CD14-positive monocyte (primary cell): ENCODE data around the gene APOBEC3H. TPM values are rescaled to one million over a fixed set of nuclear protein-coding genes. Genes with fewer than 3 reads are reported as not detected.

Experiments used
- DNase-seq, 3 donors: peaks; one replicate each; pipeline ENCODE4 v3.0.0-alpha.2; 2011 to 2022
- H2AFZ ChIP-seq: 2 replicates; pipeline ENCODE4 v1.6.0; 2012; ENCODE audit warnings: mild to moderate bottlenecking, low read depth, low read length, inconsistent platforms; ENCODE audit not compliant: insufficient read depth, poor library complexity, severe bottlenecking
- H3K27ac ChIP-seq, 2 donors: 1 replicate in 1 of 2; 2 replicates in 1 of 2; pipeline ENCODE4 v1.5.1; 2012 to 2013; ENCODE audit warnings: low read length in 2 of 2, control low read depth in 1 of 2, inconsistent platforms in 1 of 2, low read depth in 1 of 2, mild to moderate bottlenecking in 1 of 2
- H3K27me3 ChIP-seq, 2 donors: one replicate each; pipeline versions ENCODE4 v1.6.0 to v1.6.1; 2011 to 2013; ENCODE audit warnings: low read length in 2 of 2; ENCODE audit not compliant: control insufficient read depth in 2 of 2, insufficient read depth in 2 of 2
- H3K36me3 ChIP-seq, 2 donors: replicated peaks in 1 of 2; 1 replicate in 1 of 2; 2 replicates in 1 of 2; pipeline versions ENCODE4 v1.5.1 to v1.6.1; 2012 to 2013; ENCODE audit warnings: low read length in 2 of 2, control low read depth in 1 of 2, inconsistent platforms in 1 of 2, mild to moderate bottlenecking in 1 of 2; ENCODE audit not compliant: insufficient read depth in 2 of 2, control insufficient read depth in 1 of 2
- H3K4me1 ChIP-seq, 2 donors: 1 replicate in 1 of 2; 2 replicates in 1 of 2; pipeline versions ENCODE4 v1.5.1 to v1.6.1; 2012 to 2013; ENCODE audit warnings: low read length in 2 of 2, control low read depth in 1 of 2, inconsistent platforms in 1 of 2, mild to moderate bottlenecking in 1 of 2, moderate library complexity in 1 of 2; ENCODE audit not compliant: insufficient read depth in 2 of 2, control insufficient read depth in 1 of 2
- H3K4me2 ChIP-seq: replicated peaks from 2 replicates; pipeline ENCODE3; 2012; ENCODE audit warnings: low read length, moderate library complexity, mild to moderate bottlenecking; ENCODE audit not compliant: poor library complexity, severe bottlenecking; ENCODE audit errors: extremely low read depth
- H3K4me3 ChIP-seq, 3 experiments: fragments of 200-600 bp in 1 of 3; sonication (generic) in 1 of 3; replicated peaks in 1 of 3; 1 replicate in 2 of 3; 2 replicates in 1 of 3; pipeline ENCODE4 v1.5.1; 2011 to 2013; ENCODE audit warnings: low read length in 3 of 3, mild to moderate bottlenecking in 3 of 3, control low read depth in 2 of 3, low read depth in 2 of 3, inconsistent platforms in 1 of 3, moderate library complexity in 1 of 3
- H3K79me2 ChIP-seq: 2 replicates; pipeline ENCODE4 v1.6.0; 2012; ENCODE audit warnings: mild to moderate bottlenecking, control low read depth, inconsistent platforms, low read length, moderate library complexity; ENCODE audit not compliant: insufficient read depth
- H3K9ac ChIP-seq: 2 replicates; pipeline ENCODE4 v1.6.0; 2017; ENCODE audit warnings: low read length, mild to moderate bottlenecking; ENCODE audit not compliant: insufficient read depth, poor library complexity, severe bottlenecking
- H3K9me3 ChIP-seq, 2 donors: replicated peaks in 1 of 2; 1 replicate in 1 of 2; 2 replicates in 1 of 2; pipeline versions ENCODE4 v1.5.1 to v1.6.1; 2012 to 2013; ENCODE audit warnings: low read length in 2 of 2, control low read depth in 1 of 2; ENCODE audit not compliant: control insufficient read depth in 1 of 2, insufficient read depth in 1 of 2
- H4K20me1 ChIP-seq: 2 replicates; pipeline ENCODE4 v1.6.0; 2012; ENCODE audit warnings: mild to moderate bottlenecking, low read length, control low read depth, moderate library complexity; ENCODE audit not compliant: insufficient read depth
- H3K27ac Mint-ChIP-seq, 7 donors: one replicate each; pipeline ENCODE4 v1.8.0; 2020; ENCODE audit warnings: mild to moderate bottlenecking in 7 of 7, mixed read lengths in 7 of 7, moderate library complexity in 6 of 7, inconsistent platforms in 2 of 7
- H3K27me3 Mint-ChIP-seq, 3 donors: one replicate each; pipeline ENCODE4 v1.8.0; 2021 to 2022; ENCODE audit warnings: low read depth in 3 of 3, mild to moderate bottlenecking in 3 of 3, mixed read lengths in 3 of 3, moderate library complexity in 3 of 3, inconsistent platforms in 1 of 3
- H3K36me3 Mint-ChIP-seq, 2 donors: one replicate each; pipeline ENCODE4 v1.8.0; 2020; ENCODE audit warnings: mixed read lengths in 2 of 2, inconsistent platforms in 1 of 2, mild to moderate bottlenecking in 1 of 2
- H3K4me1 Mint-ChIP-seq: one replicate; pipeline ENCODE4 v1.8.0; 2020; ENCODE audit warnings: mild to moderate bottlenecking, mixed read lengths
- H3K4me3 Mint-ChIP-seq, 2 donors: one replicate each; pipeline ENCODE4 v1.8.0; 2020; ENCODE audit warnings: mild to moderate bottlenecking in 2 of 2, mixed read lengths in 2 of 2, moderate library complexity in 1 of 2
- H3K9me3 Mint-ChIP-seq, 7 donors: one replicate each; pipeline ENCODE4 v1.8.0; 2020 to 2022; ENCODE audit warnings: mixed read lengths in 7 of 7, mild to moderate bottlenecking in 6 of 7, moderate library complexity in 6 of 7, inconsistent platforms in 2 of 7
- WGBS: methylation state at CpG from one replicate; pipeline ENCODE4 v1.1.5; 2013; ENCODE audit warnings: missing lambda C conversion rate; ENCODE audit not compliant: insufficient coverage; 5-methylcytosine and 5-hydroxymethylcytosine counted together
- intact Hi-C, 2 donors: fragments of 100-400 bp; cut with micrococcal nuclease; formaldehyde crosslinking; loops; one replicate each; pipeline versions ENCODE4 v1.15.0 to v1.15.1; 2023
- polyA plus RNA-seq, 3 donors: library from polyadenylated mRNA; depleted of rRNA in 1 of 3; unstranded in 2 of 3; stranded (reverse) in 1 of 3; fragments of 300-500 nt in 2 of 3; fragments of >200 nt in 1 of 3; fragmentation: Illumina TruSeq in 2 of 3; gene quantifications; 1 replicate in 2 of 3; 2 replicates in 1 of 3; pipeline ENCODE4 v1.2.3, GENCODE V29; 2012 to 2021
- TF ChIP-seq, protein P1 (sequence below): fragments of 200-600 bp; IDR thresholded peaks from one replicate; pipeline ENCODE4 v1.8.0; 2022; ENCODE audit warnings: antibody characterized with exemption, mild to moderate bottlenecking

APOBEC3H gene
- polyA plus RNA-seq, 3 donors = 0.28 TPM; not detected in 2

DNA sequence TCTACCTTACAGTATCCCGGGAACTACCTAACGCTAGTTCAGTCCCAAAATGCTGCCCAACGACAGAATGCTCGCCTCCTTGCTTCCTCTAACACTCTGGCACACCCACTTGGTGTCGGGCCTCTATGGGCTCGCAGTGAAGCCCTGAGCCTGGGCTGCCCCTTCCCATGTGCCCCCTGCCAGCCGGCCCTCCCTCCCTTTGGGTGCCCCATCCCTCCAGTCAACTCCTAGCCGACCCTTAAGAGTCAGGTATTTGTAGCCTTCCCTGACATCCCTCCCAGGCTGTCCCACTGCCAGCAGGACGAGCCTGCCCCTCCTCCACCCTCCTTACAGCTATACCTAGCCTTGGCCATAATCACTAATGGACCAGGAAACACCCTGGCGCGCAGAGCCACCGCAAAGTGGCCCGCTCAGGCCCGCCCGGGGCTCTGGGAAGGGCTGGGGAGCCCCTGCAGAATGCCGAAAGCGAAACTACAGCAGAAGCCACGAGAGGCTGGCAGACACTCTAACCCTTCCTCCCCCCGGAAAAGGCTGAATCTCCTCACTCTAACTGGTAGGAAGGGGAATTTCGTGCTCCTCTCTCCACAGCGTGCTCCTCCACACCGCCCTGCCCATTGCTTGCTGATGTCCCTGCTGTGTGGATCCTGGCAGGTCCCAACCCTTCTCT is 47.2 kb downstream of the APOBEC3H start:
- peaks cover 20% of the 10 kb centered on the region for H3K4me1 Mint-ChIP-seq
- H3K4me3 Mint-ChIP-seq = peak overlapping the region; percentile 96 to 99
- H3K79me2 ChIP-seq = no peaks in the 10 kb centered on the region
- intact Hi-C loops = no loop called here
- H2AFZ ChIP-seq = peak overlapping the region; percentile 88
- peak overlapping the region; percentile 27 to 77 for H3K27ac ChIP-seq
- peak overlapping the region; percentile 89 to 98 (median 92) for H3K4me3 ChIP-seq
- 4% methylated on average over 11 of the region's 22 CpGs for WGBS
- H3K27me3 ChIP-seq = no peaks in the 10 kb centered on the region
- peak overlapping the region; percentile 63 to 91 (median 83) for H3K27ac Mint-ChIP-seq
- H3K9ac ChIP-seq = peak overlapping the region; percentile 78
- peak; percentile 47 to 73 (median 59) for DNase-seq
- H3K27me3 Mint-ChIP-seq = peaks cover 0 to 3% (median 2%) of the 10 kb centered on the region in 3 donors
- TF ChIP-seq, protein P1, sequence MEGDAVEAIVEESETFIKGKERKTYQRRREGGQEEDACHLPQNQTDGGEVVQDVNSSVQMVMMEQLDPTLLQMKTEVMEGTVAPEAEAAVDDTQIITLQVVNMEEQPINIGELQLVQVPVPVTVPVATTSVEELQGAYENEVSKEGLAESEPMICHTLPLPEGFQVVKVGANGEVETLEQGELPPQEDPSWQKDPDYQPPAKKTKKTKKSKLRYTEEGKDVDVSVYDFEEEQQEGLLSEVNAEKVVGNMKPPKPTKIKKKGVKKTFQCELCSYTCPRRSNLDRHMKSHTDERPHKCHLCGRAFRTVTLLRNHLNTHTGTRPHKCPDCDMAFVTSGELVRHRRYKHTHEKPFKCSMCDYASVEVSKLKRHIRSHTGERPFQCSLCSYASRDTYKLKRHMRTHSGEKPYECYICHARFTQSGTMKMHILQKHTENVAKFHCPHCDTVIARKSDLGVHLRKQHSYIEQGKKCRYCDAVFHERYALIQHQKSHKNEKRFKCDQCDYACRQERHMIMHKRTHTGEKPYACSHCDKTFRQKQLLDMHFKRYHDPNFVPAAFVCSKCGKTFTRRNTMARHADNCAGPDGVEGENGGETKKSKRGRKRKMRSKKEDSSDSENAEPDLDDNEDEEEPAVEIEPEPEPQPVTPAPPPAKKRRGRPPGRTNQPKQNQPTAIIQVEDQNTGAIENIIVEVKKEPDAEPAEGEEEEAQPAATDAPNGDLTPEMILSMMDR = no peak
- no peaks in the 10 kb centered on the region for H3K9me3 ChIP-seq
- peaks cover 7% of the 10 kb centered on the region in 2 donors for H3K36me3 Mint-ChIP-seq
- H3K4me2 ChIP-seq = peak overlapping the region; percentile 100
- H3K4me1 ChIP-seq = peaks cover 22 to 25% of the 10 kb centered on the region in 2 donors
- H3K36me3 ChIP-seq = peaks cover 2 to 16% of the 10 kb centered on the region in 2 donors
- H3K9me3 Mint-ChIP-seq = no peaks in the 10 kb centered on the region
- no peaks in the 10 kb centered on the region for H4K20me1 ChIP-seq

GRCh38 chr22:39146256-39147101 is 49.4 kb downstream of the APOBEC3H start:
- peak overlapping the region; percentile 70 to 92 (median 89) for H3K27ac Mint-ChIP-seq
- Histone ChIP-seq H3K4me3 (peak overlapping the region; percentile 46 to 98 (median 57)), H3K27me3 (no peaks in the 10 kb centered on the region), H3K27ac (peak overlapping the region; percentile 34 to 86), H2AFZ (peak overlapping the region; percentile 88), H3K79me2 (no peaks in the 10 kb centered on the region), H3K9me3 (no peaks in the 10 kb centered on the region), H3K4me1 (peaks cover 24 to 33% of the 10 kb centered on the region in 2 donors), H3K9ac (peak overlapping the region; percentile 78), H3K4me2 (peak overlapping the region; percentile 100), H3K36me3 (peaks cover 2 to 20% of the 10 kb centered on the region in 2 donors), H4K20me1 (no peaks in the 10 kb centered on the region)
- H3K4me1 Mint-ChIP-seq = peaks cover 30% of the 10 kb centered on the region
- intact Hi-C loops = no loop called here
- no peaks in the 10 kb centered on the region for H3K9me3 Mint-ChIP-seq
- DNase-seq = peak in 1 of 3 donors; percentile 5
- no peaks in the 10 kb centered on the region for H3K27me3 Mint-ChIP-seq
- peaks cover 4 to 16% of the 10 kb centered on the region in 2 donors for H3K36me3 Mint-ChIP-seq
- WGBS = 92% methylated on average over 3 of the region's 6 CpGs
- TF ChIP-seq, protein P1 = no peak
- peak overlapping the region; percentile 75 to 84 for H3K4me3 Mint-ChIP-seq
